ENCODE results near the gene PRDX3.

GRCh38 chr10:119222537-119222936 lies 43.9 kb upstream of the PRDX3 start:
- TF ChIP-seq CTCF (IDR thresholded peaks at IDR 0.05; ENCODE audit: low read depth, low read length, missing input control): no peak
- TF ChIP-seq MAX (IDR thresholded peaks at IDR 0.05): no peak
- TF ChIP-seq GABPA (IDR thresholded peaks at IDR 0.05 in 1 of 2, conservative IDR thresholded peaks at IDR 0.05 in 1 of 2): no peak
- no peak for TF ChIP-seq REST (IDR thresholded peaks at IDR 0.05)
- peak in 1 of 2 donors; percentile 36 for TF ChIP-seq RAD21 (IDR thresholded peaks at IDR 0.05)
- TF ChIP-seq JUND (IDR thresholded peaks at IDR 0.05): no peak
- peak; percentile 55 for TF ChIP-seq HNF4G (IDR thresholded peaks at IDR 0.05)
- no peak for TF ChIP-seq ZBTB33 (IDR thresholded peaks at IDR 0.05)
- TF ChIP-seq FOXA1 (IDR thresholded peaks at IDR 0.05): no peak
